Tibial nerve (tissue), 4 donors: ENCODE data around the gene VAMP8. TPM values are rescaled to one million over a fixed set of nuclear protein-coding genes. Genes with fewer than 3 reads are reported as not detected.

ENCODE experiments used
- DNase-seq, 2 donors: peaks; one replicate each; pipeline ENCODE4 v3.0.0-alpha.2; 2019; ENCODE audit warnings: low spot score in 2 of 2
- H3K27ac ChIP-seq, 4 donors: fragments of 200-600 bp; sonication (generic) in 3 of 4; one replicate each; pipeline ENCODE4 v1.5.1; 2017 to 2019; ENCODE audit warnings: mild to moderate bottlenecking in 1 of 4
- H3K27me3 ChIP-seq, 2 donors: fragments of 200-600 bp; sonication (generic) in 1 of 2; one replicate each; pipeline versions ENCODE4 v1.5.1 to v1.6.0; 2017 to 2019
- H3K36me3 ChIP-seq, 3 donors: fragments of 200-600 bp; sonication (generic); one replicate each; pipeline ENCODE4 v1.5.1; 2018 to 2019
- H3K4me1 ChIP-seq, 4 donors: fragments of 200-600 bp; sonication (generic) in 3 of 4; one replicate each; pipeline ENCODE4 v1.5.1; 2017 to 2019
- H3K4me3 ChIP-seq, 4 donors: fragments of 200-600 bp; sonication (generic) in 3 of 4; one replicate each; pipeline ENCODE4 v1.5.1; 2017 to 2019; ENCODE audit warnings: mild to moderate bottlenecking in 1 of 4, moderate library complexity in 1 of 4
- H3K9me3 ChIP-seq, 4 donors: fragments of 200-600 bp; sonication (generic) in 3 of 4; one replicate each; pipeline ENCODE4 v1.5.1; 2017 to 2019
- CTCF ChIP-seq, 5 experiments: fragments of 200-600 bp in 3 of 5; fragments of 450-650 bp in 2 of 5; sonication (generic) in 3 of 5; IDR thresholded peaks; one replicate each; pipeline ENCODE4 v1.5.1; 2016 to 2019; ENCODE audit warnings: antibody characterized with exemption in 5 of 5, mild to moderate bottlenecking in 3 of 5, moderate library complexity in 2 of 5
- EP300 ChIP-seq, 2 donors: sonication (generic); formaldehyde crosslinking; IDR thresholded peaks; one replicate each; pipeline ENCODE4 v1.6.1; 2017; ENCODE audit warnings: antibody characterized with exemption in 2 of 2, mild to moderate bottlenecking in 1 of 2
- POLR2A ChIP-seq, 2 donors: fragments of 450-650 bp; IDR thresholded peaks; one replicate each; pipeline ENCODE4 v1.6.1; 2017; ENCODE audit warnings: antibody characterized with exemption in 2 of 2, mild to moderate bottlenecking in 2 of 2, moderate library complexity in 2 of 2
- WGBS, 2 donors: methylation state at CpG; one replicate each; pipeline ENCODE4 v1.1.5; 2018; 5-methylcytosine and 5-hydroxymethylcytosine counted together
- total RNA-seq, 4 donors: library from RNA; depleted of rRNA; stranded (reverse); fragments of >200 nt; gene quantifications; one replicate each; pipeline ENCODE4 v1.1.0, GENCODE V29; 2016

Gene VAMP8
- total RNA-seq, 4 donors from 2014 or later: 4.3 to 24.0 (median 11.8) TPM

GRCh38 chr2:85564144-85564563 is 13.2 kb upstream of the VAMP8 start:
- TF ChIP-seq POLR2A (IDR thresholded peaks at IDR 0.05) (no peak), EP300 (IDR thresholded peaks at IDR 0.05) (peak in 1 of 2 donors; percentile 26), CTCF (IDR thresholded peaks at IDR 0.05) (no peak)
- 86 to 87% methylated on average over 5 of the region's 5 CpGs for WGBS, 2 donors
- Histone ChIP-seq H3K9me3 (no peaks in the 10 kb centered on the region), H3K27ac (no peak overlapping the region), H3K36me3 (peaks cover 0 to 2% (median 0%) of the 10 kb centered on the region in 3 donors), H3K4me1 (peaks cover 0 to 24% (median 17%) of the 10 kb centered on the region in 4 donors), H3K27me3 (no peaks in the 10 kb centered on the region), H3K4me3 (no peak overlapping the region)
- DNase-seq: no peak

- no peak for DNase-seq
- Histone ChIP-seq H3K4me1 (peaks cover 0 to 6% (median 3%) of the 10 kb centered on the region in 4 donors), H3K27ac (no peak overlapping the region), H3K9me3 (no peaks in the 10 kb centered on the region), H3K4me3 (no peak overlapping the region), H3K36me3 (no peaks in the 10 kb centered on the region), H3K27me3 (no peaks in the 10 kb centered on the region)
- 80 to 87% methylated on average over 4 of the region's 4 CpGs for WGBS, 2 donors
- TF ChIP-seq CTCF (IDR thresholded peaks at IDR 0.05): no peak
- TF ChIP-seq POLR2A (IDR thresholded peaks at IDR 0.05): no peak
- TF ChIP-seq EP300 (IDR thresholded peaks at IDR 0.05): no peak
These were observed 11.1 kb upstream of the VAMP8 start for GRCh38 chr2:85566265-85566664.

- Histone ChIP-seq H3K4me1 (peaks cover 0 to 37% (median 19%) of the 10 kb centered on the region in 4 donors), H3K9me3 (no peaks in the 10 kb centered on the region), H3K27ac (no peak overlapping the region), H3K36me3 (no peaks in the 10 kb centered on the region), H3K27me3 (no peaks in the 10 kb centered on the region), H3K4me3 (no peak overlapping the region)
- 78 to 83% methylated on average over 8 of the region's 8 CpGs for WGBS, 2 donors
- TF ChIP-seq EP300 (IDR thresholded peaks at IDR 0.05) (no peak), CTCF (IDR thresholded peaks at IDR 0.05) (no peak), POLR2A (IDR thresholded peaks at IDR 0.05) (no peak)
- no peak for DNase-seq
These were observed 1.6 kb upstream of the VAMP8 start for GRCh38 chr2:85575739-85576138.

GRCh38 chr2:85577063-85577385 is 362 bp upstream of the VAMP8 start:
- Histone ChIP-seq H3K27ac (peak overlapping the region in 3 of 4 donors; percentile 69 to 78 (median 76)), H3K4me1 (peaks cover 0 to 37% (median 19%) of the 10 kb centered on the region in 4 donors), H3K4me3 (peak overlapping the region in 1 of 4 donors; percentile 38), H3K27me3 (no peaks in the 10 kb centered on the region), H3K9me3 (no peaks in the 10 kb centered on the region), H3K36me3 (no peaks in the 10 kb centered on the region)
- no peak for TF ChIP-seq EP300 (IDR thresholded peaks at IDR 0.05)
- no peak for TF ChIP-seq POLR2A (IDR thresholded peaks at IDR 0.05)
- no peak for TF ChIP-seq CTCF (IDR thresholded peaks at IDR 0.05)
- WGBS, 2 donors: 71 to 73% methylated on average over 3 of the region's 3 CpGs
- no peak for DNase-seq

GRCh38 chr2:85578243-85579180 is 1.1 kb downstream of the VAMP8 start:
- peak overlapping the region in 2 of 4 donors; percentile 38 to 42 for H3K4me3 ChIP-seq
- peak overlapping the region in 3 of 4 donors; percentile 69 to 78 (median 76) for H3K27ac ChIP-seq
- H3K27me3 ChIP-seq: no peaks in the 10 kb centered on the region
- H3K9me3 ChIP-seq: no peaks in the 10 kb centered on the region
- H3K4me1 ChIP-seq: peaks cover 0 to 45% (median 19%) of the 10 kb centered on the region in 4 donors
- 51 to 56% methylated on average over 19 of the region's 19 CpGs for WGBS, 2 donors
- peak in 1 of 2 donors; percentile 37 for DNase-seq
- no peaks in the 10 kb centered on the region for H3K36me3 ChIP-seq
- no peak for TF ChIP-seq CTCF (IDR thresholded peaks at IDR 0.05)
- peak in 1 of 2 donors; percentile 63 for TF ChIP-seq EP300 (IDR thresholded peaks at IDR 0.05)
